ENCODE measurements around the gene USP3. TPM values are rescaled to one million over a fixed set of nuclear protein-coding genes. Genes with fewer than 3 reads are reported as not detected.

USP3 gene
- total and polyA plus RNA-seq, 2 of the 4 experiments (the other 2 are of a cell fraction): 17.3 to 52.3 TPM

DNA sequence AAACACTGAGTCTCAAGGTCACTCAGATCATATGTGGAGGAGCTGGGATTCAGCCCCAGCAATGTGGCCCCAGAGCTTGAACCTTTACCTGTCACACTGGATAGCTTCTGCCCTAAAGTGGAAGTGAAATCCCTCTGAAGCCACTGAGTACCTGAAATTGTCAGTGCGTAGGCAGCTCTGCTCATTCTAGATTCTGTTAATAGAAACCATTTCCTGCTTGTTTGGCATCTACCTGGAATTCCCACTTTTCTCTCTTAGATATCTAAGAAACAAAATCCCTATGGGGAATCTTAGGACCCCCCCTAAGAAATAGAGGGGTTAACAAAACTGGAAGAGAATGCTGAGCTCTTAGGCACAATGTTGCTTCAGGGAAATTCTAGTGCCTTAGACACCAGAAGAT lies 122.6 kb downstream of the USP3 start:
- no peak overlapping the region for H2BK120ac ChIP-seq (ENCODE audit: low read depth, low read length)
- no peak overlapping the region for H3K4me3 ChIP-seq (ENCODE audit: insufficient read depth, low read depth, low read length)
- H4K8ac ChIP-seq (ENCODE audit: low read depth in 2 of 2, low read length in 2 of 2): no peak overlapping the region
- DNase-seq (no peak), ATAC-seq (ENCODE audit: low read depth) (no peak)
- in situ Hi-C loops (cut with MboI; ENCODE audit: low sequenced_read_pairs) (loop anchor here (25.0 kb wide), 1 partner anchor 435 kb away; no protein-coding TSS in a partner anchor), intact Hi-C loops (cut with micrococcal nuclease) (no loop called here), dilution Hi-C loops (cut with HindIII; ENCODE audit: low sequenced_read_pairs, unreplicated experiment) (no loop called here)
- TF ChIP-seq RCOR1 (IDR thresholded peaks at IDR 0.05; ENCODE audit: insufficient replicate concordance, low read length): no peak
- no peak for TF ChIP-seq FOS (IDR thresholded peaks at IDR 0.05; ENCODE audit: low read depth, low read length)
- TF ChIP-seq MAFK (IDR thresholded peaks at IDR 0.05; ENCODE audit: low read depth, low read length): no peak
- no peak for TF ChIP-seq BHLHE40 (IDR thresholded peaks at IDR 0.05; ENCODE audit: low read depth, low read length)
- TF ChIP-seq, protein P1, sequence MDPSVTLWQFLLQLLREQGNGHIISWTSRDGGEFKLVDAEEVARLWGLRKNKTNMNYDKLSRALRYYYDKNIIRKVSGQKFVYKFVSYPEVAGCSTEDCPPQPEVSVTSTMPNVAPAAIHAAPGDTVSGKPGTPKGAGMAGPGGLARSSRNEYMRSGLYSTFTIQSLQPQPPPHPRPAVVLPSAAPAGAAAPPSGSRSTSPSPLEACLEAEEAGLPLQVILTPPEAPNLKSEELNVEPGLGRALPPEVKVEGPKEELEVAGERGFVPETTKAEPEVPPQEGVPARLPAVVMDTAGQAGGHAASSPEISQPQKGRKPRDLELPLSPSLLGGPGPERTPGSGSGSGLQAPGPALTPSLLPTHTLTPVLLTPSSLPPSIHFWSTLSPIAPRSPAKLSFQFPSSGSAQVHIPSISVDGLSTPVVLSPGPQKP (IDR thresholded peaks at IDR 0.05; ENCODE audit: borderline replicate concordance, low read depth, low read length): no peak
- TF ChIP-seq MAZ (IDR thresholded peaks at IDR 0.05; ENCODE audit: borderline replicate concordance, low read depth, low read length): no peak
- no peak for TF ChIP-seq NFE2L2 (IDR thresholded peaks at IDR 0.05; ENCODE audit: low read depth, low read length)
- TF ChIP-seq, protein P2, sequence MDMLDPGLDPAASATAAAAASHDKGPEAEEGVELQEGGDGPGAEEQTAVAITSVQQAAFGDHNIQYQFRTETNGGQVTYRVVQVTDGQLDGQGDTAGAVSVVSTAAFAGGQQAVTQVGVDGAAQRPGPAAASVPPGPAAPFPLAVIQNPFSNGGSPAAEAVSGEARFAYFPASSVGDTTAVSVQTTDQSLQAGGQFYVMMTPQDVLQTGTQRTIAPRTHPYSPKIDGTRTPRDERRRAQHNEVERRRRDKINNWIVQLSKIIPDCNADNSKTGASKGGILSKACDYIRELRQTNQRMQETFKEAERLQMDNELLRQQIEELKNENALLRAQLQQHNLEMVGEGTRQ (IDR thresholded peaks at IDR 0.05; ENCODE audit: low read depth, low read length): no peak
- no peak for TF ChIP-seq MXI1 (IDR thresholded peaks at IDR 0.05; ENCODE audit: borderline replicate concordance, low read depth, low read length)
- TF ChIP-seq RFX5 (IDR thresholded peaks at IDR 0.05; ENCODE audit: low read depth, low read length): no peak
- H4K91ac ChIP-seq (ENCODE audit: insufficient read depth, low read depth, low read length): no peak overlapping the region
- no peak overlapping the region for H4K5ac ChIP-seq (ENCODE audit: low read depth, low read length)
- H3K18ac ChIP-seq (ENCODE audit: low read depth, low read length): no peak overlapping the region
- no peak overlapping the region for H2AFZ ChIP-seq (replicated peaks; ENCODE audit: low read length, poor library complexity)
- H3K9me1 ChIP-seq (ENCODE audit: insufficient read depth, low read length): peaks cover 10% of the 10 kb centered on the region
- no peak overlapping the region for H3K4ac ChIP-seq (ENCODE audit: low read depth, low read length)
- no peak overlapping the region for H2AK5ac ChIP-seq (ENCODE audit: low read depth, low read length)
- no peak overlapping the region for H2AK9ac ChIP-seq (replicated peaks; ENCODE audit: low read depth, low read length, poor library complexity)
- BruUV-seq (replicated peaks): no TSS peak
- peaks cover 0 to 7% of the 10 kb centered on the region in 2 experiments; a peak in 1 of 4 replicates for H3K79me1 ChIP-seq (ENCODE audit: low read depth in 1 of 2, low read length in 2 of 2)
- H3K27me3 ChIP-seq (ENCODE audit: control insufficient read depth, insufficient read depth, low read length): no peaks in the 10 kb centered on the region
- 100% methylated on average over 1 of the region's 1 CpG; no CpG with 5 or more reads in 1 of the 2 experiments for WGBS, 2 experiments (ENCODE audit: extremely low coverage in 2 of 2, insufficient read length in 1 of 2)
- H3K4me2 ChIP-seq (ENCODE audit: low read depth, low read length): no peak overlapping the region
- CTCF ChIA-PET: interaction anchor here (1.0 kb wide), 1 partner anchor 17 kb away, joined by 3 read pairs; no protein-coding TSS in a partner anchor
- no peak overlapping the region for H3K14ac ChIP-seq (replicated peaks; ENCODE audit: low read depth, low read length)
- no peak overlapping the region for H3K9ac ChIP-seq (ENCODE audit: low read depth, low read length)
- no peak overlapping the region for H2BK20ac ChIP-seq (ENCODE audit: low read depth, low read length)
- H3K36me3 ChIP-seq (ENCODE audit: control insufficient read depth, insufficient read depth, low read length): peaks cover 25% of the 10 kb centered on the region
- H3K27ac ChIP-seq (ENCODE audit: insufficient read depth, low read length): no peak overlapping the region
- no peak overlapping the region for H3K56ac ChIP-seq (ENCODE audit: extremely low read depth, insufficient read depth, low read length)
- H2BK5ac ChIP-seq (ENCODE audit: low read depth, low read length, poor library complexity, severe bottlenecking): no peak overlapping the region
- H3K4me1 ChIP-seq (ENCODE audit: control insufficient read depth, insufficient read depth, low read length): peaks cover 9% of the 10 kb centered on the region
- POLR2A ChIA-PET (ENCODE audit: unreplicated experiment): no interaction called here
- H2BK15ac ChIP-seq (ENCODE audit: low read depth, low read length): no peak overlapping the region
- no peaks in the 10 kb centered on the region for H4K20me1 ChIP-seq (ENCODE audit: insufficient read depth, low read length)
- H3K9me3 ChIP-seq (ENCODE audit: control insufficient read depth, insufficient read depth, low read length): no peaks in the 10 kb centered on the region
- H3K23ac ChIP-seq (ENCODE audit: low read depth, low read length): no peak overlapping the region
